Stimulated activated CD8-positive, alpha-beta memory T cell treated with anti-CD3 and anti-CD28 coated beads, Interleukin-2, amount 100 ng/mL, for 48 hours (primary cell): ENCODE data around the gene KCNC2.

Experiments used
- DNase-seq, 2 donors: peaks; one replicate each; pipeline ENCODE4 v3.0.0-alpha.2; 2020; ENCODE audit warnings: low read depth in 2 of 2

The KCNC2 gene

GRCh38 chr12:75161488-75161887 lies 48.2 kb downstream of the KCNC2 start:
- DNase-seq = no peak

DNA sequence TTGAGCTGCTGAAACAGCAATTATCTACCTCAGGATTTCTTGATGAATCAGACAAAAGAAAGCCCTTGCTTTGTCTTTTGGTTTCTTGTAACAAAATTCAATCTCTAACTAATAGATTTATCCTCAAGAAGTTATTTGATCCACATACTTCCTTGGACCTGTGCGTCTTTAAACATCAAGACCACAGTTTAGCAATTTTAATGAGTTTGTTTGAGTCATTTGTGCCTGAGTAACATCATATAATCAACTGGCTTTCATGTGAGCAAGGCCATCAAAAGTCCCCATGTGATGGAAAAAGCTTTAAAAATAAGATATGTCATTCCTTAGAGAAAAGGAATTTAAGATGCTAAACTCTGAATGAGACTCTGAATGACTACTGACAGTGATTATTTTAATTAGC lies 52.3 kb downstream of the KCNC2 start:
- no peak for DNase-seq

DNA sequence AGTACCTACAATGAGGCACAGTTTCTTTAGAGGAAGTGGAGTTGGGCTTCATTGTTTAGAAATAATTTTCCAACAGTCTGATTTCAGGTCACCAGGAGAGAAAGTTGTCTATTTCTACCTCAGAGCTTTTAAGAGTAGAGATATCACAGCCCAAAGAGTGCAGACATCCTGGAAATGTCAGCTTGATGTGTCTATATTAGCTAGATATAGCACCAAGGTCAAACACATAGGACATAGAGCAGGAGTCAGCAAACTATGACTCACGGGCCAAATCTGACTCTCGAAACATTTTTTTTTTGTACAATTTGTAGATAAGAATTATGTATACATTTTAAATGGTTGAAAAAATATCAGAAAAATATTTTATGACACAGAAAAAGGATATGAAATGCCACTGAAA lies 53.7 kb downstream of the KCNC2 start:
- DNase-seq = no peak

DNA sequence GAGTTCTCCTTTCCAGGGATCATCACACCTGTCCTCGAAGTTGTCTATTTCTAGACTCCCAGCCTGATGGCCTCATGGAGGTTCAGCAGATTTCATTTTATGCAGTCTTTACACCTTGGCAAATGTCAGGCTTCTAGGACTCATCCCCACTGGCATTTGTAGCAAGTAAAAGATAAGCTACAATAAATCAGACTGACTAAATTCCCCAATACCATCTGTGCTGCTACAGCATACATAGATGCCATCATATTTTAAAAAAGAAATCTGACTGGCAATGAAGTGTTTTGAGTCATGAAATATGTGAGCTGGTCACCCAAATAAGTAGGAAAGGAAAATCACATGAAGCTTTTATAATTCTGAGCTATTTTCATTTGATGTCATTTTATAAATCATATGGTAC lies 55.3 kb downstream of the KCNC2 start:
- no peak for DNase-seq

GRCh38 chr12:75139196-75139595 lies 70.4 kb downstream of the KCNC2 start:
- no peak for DNase-seq

GRCh38 chr12:75137896-75138295 lies 71.7 kb downstream of the KCNC2 start:
- DNase-seq = no peak

GRCh38 chr12:75135026-75135425 lies 74.6 kb downstream of the KCNC2 start:
- DNase-seq = no peak

GRCh38 chr12:75130811-75131210 lies 78.8 kb downstream of the KCNC2 start:
- DNase-seq = no peak

DNA sequence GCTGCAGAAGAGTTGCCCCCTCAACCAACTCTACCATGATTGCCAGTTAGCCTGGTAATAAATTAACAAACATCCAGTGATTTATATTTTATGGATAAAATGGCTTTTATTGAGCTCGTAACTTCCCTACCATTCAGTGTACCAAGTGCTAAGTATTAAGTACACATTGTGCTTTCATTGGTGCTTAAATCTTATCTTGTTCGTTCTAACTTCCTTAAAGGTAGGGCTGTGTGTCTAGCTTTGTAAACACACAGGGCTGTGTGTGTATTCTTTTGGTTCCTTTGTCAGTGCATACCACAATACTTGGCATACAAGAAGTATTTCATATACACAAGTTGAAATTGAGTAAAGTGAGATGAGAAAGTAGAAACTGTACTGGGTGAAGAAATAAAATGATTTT lies 80.4 kb downstream of the KCNC2 start:
- DNase-seq = no peak

- DNase-seq = no peak
These were observed 88.5 kb downstream of the KCNC2 start for GRCh38 chr12:75121036-75121705.

DNA sequence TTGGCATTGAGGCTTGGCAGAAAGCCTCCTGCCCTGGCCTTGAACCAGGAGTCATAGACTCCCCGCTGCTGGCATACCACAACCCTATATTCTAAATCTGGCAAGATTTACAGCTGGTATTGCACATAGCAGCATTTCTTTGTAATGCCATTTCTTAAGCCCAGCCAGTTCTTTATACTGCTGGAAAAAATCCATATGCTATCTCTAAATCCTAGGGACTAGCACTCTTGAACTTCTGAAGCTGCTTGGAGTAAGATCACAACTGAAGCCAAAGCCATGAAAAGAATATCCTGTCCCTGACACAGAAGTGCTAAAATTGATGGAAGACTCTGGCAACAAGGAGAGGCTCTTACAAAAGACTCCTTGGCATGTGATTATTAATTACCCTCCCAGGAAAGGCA lies 89.3 kb downstream of the KCNC2 start:
- no peak for DNase-seq

GRCh38 chr12:75116646-75117198 lies 92.9 kb downstream of the KCNC2 start:
- DNase-seq = no peak

DNA sequence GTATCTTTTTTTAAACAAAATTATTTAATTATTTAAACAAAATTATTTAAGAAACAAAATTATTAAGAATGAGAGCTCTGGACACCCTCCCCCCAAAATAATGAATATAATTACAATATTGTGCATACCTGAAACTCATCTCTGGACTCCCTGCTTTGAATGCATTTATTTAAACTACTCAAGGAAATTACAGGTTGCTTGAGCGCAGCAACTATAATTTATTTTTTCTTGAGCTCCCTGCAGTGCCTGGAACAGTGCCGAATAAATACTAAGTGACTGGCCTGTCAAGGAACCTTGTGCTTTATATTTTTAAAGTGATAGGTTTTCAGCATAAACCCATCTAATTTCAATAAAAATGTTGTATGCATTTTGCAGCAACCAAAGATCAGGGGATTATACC lies 93.9 kb downstream of the KCNC2 start:
- DNase-seq = no peak

GRCh38 chr12:75103822-75104221 lies 105.8 kb downstream of the KCNC2 start:
- no peak for DNase-seq

DNA sequence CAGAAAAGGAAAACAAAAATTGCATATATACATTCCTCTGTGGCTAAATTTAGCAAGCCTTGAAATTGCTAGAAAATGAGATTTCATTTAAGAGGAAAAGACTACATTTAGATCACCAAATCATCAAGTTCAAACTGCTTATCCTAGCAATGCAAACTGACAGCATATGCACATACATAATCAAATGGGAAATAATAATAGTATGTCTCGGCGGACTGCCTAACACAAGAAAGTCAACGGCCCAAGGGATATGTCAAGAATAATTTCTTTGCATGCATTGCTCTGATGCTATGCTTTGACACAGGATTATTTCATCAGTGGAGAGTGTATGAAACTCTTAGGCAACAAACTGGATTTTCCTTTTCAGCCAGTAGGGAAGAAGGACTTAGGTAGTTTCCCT lies 107.9 kb downstream of the KCNC2 start:
- DNase-seq = no peak

- no peak for DNase-seq
These were observed 110.4 kb downstream of the KCNC2 start for GRCh38 chr12:75099210-75099609.

- DNase-seq = no peak
These were observed 112.6 kb downstream of the KCNC2 start for GRCh38 chr12:75097003-75097402.

- DNase-seq = no peak
These were observed 122.0 kb downstream of the KCNC2 start for GRCh38 chr12:75087654-75088053.

GRCh38 chr12:75086091-75087038 lies 123.3 kb downstream of the KCNC2 start:
- DNase-seq = no peak

- DNase-seq = no peak
These were observed 128.3 kb downstream of the KCNC2 start for GRCh38 chr12:75081305-75081704.

- no peak for DNase-seq
These were observed 129.1 kb downstream of the KCNC2 start for GRCh38 chr12:75080582-75080981.

GRCh38 chr12:75065482-75065881 lies 144.2 kb downstream of the KCNC2 start:
- DNase-seq = no peak

DNA sequence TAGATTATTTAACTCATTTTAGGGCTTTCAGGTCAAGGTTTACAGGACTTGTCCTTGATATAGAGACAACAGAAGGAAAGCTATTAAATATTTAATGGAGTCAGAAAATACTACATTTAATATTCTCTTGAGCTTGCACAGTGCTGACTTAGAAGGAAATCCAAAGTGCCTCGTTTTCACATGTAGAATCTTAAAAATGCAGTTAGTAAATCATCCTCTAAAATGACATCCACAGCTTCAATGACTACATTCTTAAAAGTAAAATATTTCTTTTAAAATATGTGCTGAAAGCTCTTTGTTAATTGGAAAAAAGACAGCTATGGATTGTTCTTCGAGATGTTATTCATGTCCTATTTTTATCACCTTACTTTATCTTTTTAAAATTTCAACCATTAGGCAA lies 146.9 kb downstream of the KCNC2 start:
- no peak for DNase-seq
